AG09309 (cell line): Measurements from ENCODE around the gene CD84.

Source experiments
- DNase-seq: peaks from one replicate; pipeline ENCODE4 v3.0.0-alpha.2; 2010; ENCODE audit warnings: low read depth
- H3K4me3 ChIP-seq: 2 replicates; pipeline ENCODE4 v1.5.1; 2011; ENCODE audit warnings: mild to moderate bottlenecking, low read depth, low read length, moderate library complexity; ENCODE audit not compliant: control insufficient read depth
- TF ChIP-seq, protein P1 (sequence below): IDR thresholded peaks from 2 replicates; pipeline ENCODE4 v1.5.1; 2011; ENCODE audit warnings: mild to moderate bottlenecking, low read depth, low read length, inconsistent platforms; ENCODE audit not compliant: insufficient read depth, control insufficient read depth; ENCODE audit errors: missing control alignments

CD84 gene

DNA sequence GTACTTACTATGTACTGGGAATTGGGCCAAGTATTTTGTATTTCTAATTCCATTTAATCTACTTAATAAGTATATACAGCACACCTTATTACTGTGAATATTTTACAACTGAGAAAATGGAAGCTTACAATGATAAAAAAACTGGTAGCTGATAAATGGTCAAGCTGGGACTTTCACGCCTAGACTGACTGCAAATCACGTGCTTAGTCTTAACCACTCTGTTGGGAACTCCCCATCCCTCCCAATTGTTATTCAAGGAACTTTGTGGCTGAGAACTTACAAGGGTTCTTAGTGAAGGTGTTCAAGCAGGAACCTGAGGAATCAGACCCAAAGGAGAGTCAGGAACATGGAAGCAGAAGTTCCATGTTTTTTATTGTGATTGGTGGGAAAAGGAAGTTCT, 26.9 kb downstream of the CD84 start:
- DNase-seq: no peak
- H3K4me3 ChIP-seq: no peak overlapping the region
- TF ChIP-seq, protein P1, sequence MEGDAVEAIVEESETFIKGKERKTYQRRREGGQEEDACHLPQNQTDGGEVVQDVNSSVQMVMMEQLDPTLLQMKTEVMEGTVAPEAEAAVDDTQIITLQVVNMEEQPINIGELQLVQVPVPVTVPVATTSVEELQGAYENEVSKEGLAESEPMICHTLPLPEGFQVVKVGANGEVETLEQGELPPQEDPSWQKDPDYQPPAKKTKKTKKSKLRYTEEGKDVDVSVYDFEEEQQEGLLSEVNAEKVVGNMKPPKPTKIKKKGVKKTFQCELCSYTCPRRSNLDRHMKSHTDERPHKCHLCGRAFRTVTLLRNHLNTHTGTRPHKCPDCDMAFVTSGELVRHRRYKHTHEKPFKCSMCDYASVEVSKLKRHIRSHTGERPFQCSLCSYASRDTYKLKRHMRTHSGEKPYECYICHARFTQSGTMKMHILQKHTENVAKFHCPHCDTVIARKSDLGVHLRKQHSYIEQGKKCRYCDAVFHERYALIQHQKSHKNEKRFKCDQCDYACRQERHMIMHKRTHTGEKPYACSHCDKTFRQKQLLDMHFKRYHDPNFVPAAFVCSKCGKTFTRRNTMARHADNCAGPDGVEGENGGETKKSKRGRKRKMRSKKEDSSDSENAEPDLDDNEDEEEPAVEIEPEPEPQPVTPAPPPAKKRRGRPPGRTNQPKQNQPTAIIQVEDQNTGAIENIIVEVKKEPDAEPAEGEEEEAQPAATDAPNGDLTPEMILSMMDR: no peak

DNA sequence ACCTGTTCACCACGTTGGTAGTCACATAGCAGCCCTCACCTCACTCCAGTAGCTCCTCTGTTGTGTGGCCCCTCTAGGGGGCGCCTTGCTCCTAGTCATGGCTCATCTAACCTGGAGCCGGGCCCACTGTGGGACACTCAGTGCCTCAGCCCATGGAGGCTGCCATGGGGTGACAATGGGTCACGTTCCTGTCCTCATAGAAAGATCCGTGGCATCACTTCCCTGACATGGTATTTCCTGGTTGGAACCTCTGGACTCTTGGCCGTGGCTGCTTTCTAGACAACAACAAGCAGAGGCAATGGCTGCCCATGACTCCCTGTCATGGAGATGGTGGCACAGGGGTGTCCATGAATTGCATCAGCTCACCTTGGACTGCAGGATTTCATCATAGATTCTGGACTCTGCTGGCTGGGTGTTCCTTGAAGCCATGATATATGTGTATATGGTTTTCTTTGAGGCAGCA, 28.7 kb downstream of the CD84 start:
- no peak for DNase-seq
- no peak overlapping the region for H3K4me3 ChIP-seq
- TF ChIP-seq, protein P1: no peak

DNA sequence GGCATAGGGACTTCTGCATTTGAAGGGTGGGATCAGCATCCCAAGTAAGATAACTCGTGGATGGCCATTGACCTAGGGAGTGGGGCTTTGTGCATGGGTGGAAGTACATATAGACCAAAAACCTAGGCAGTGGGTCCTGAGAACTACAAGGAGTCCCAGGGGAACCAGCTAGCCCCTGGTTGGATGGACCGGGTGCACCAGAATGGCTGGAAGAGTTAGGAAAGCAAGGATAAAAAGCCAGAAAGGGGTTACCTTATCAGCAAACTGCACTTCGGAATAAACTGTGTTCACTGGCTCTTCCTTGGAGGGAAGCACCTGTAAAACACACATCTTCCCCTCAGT, 29.7 kb downstream of the CD84 start:
- no peak overlapping the region for H3K4me3 ChIP-seq
- TF ChIP-seq, protein P1: no peak
- no peak for DNase-seq

DNA sequence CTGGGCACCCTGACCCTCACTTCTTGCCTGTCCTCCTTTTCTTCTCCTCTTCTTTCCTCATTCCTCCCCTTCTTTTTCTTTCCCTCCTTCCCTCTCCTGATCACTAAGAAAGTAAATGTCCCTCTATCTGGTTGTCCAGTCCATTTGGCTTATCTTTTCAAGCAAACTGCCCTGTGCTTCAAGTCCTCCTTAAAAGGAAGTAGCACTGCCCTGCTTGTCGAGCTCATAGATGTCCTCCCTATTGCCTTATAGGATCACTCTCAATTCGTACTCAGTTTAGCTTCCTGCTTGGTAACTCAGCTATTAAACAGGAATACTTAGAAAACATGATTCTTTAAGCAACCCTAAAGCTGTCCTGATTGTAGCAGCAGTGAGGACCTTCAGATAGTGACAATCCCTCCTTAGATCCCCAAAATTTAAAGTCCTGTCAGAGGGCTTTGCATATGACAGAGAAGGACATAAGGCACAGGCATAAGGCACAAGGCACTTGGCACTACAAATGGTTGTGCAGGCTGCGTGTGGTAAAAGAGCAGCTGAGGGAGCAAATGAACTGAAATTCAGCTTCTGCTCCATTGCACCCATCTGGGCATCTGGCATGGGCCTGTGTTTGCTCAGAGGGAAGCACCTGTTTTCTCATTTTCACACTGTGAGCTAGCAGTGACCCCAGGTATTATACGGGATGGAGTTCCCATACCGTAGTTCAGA, 30.2 kb downstream of the CD84 start:
- no peak overlapping the region for H3K4me3 ChIP-seq

DNA sequence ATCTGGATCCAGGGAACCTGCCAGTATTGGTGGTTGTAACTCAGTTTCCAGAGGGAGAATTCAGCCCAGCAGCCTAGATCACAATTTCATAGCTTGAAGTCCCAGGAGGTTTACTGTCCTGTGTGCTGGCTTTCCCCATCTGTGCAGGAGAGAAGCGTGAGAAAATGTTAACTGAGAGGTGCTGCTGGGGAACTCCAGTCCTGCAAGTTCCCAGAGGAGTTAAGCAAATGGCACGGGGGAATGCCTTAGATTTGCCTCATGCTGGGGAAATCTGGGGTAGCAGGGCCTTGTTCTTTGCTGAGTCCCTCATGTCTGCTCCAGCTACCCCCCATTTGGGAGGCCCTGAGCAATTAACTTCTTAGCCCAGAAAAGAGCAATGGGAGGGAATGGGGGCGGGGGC, 31.1 kb downstream of the CD84 start:
- TF ChIP-seq, protein P1: no peak
- H3K4me3 ChIP-seq: no peak overlapping the region
- no peak for DNase-seq

More for the DNA sequence above, 30.2 kb downstream of the CD84 start:
- TF ChIP-seq, protein P1: no peak
- DNase-seq: no peak

DNA sequence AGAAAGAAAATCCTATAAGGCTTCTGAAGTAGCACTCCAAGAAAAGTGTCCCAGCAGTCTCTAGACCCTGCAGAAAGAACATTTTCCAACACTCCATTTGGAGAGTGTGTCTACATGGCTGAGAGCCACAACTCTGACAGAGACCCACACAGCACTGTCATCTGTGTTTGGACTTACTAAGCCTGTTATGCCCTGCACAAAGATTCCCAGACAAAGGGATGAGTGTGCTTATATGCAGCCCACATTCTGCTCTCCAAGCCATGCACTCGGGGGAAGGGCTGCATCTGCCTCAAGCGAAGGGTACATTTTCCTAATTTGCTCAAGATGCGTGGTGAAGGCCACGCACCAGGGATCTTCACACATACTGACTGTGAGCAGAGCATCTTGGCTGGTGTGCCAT, 31.9 kb downstream of the CD84 start:
- TF ChIP-seq, protein P1: no peak
- no peak for DNase-seq
- H3K4me3 ChIP-seq: no peak overlapping the region
